Fibroblast of lung (primary cell): ENCODE data around the gene PDCL3.

Experiments
- CTCF ChIP-seq, 2 donors: IDR thresholded peaks in 1 of 2; conservative IDR thresholded peaks in 1 of 2; 1 replicate in 1 of 2; 2 replicates in 1 of 2; pipeline ENCODE4 v1.5.1; 2011 to 2012; ENCODE audit warnings: low read length in 2 of 2, control low read depth in 1 of 2, inconsistent platforms in 1 of 2, low read depth in 1 of 2, mild to moderate bottlenecking in 1 of 2
- EZH2 ChIP-seq: IDR thresholded peaks from 2 replicates; pipeline ENCODE4 v1.5.1; 2012; ENCODE audit warnings: low read length, control low read depth, mild to moderate bottlenecking; ENCODE audit errors: missing control alignments

- TF ChIP-seq CTCF (conservative IDR thresholded peaks at IDR 0.05 in 1 of 2, IDR thresholded peaks at IDR 0.05 in 1 of 2; ENCODE audit: low read depth in 1 of 2, low read length in 2 of 2) (no peak), EZH2 (no peak)
Observed at GRCh38 chr2:100571668-100572067, 8.9 kb downstream of the PDCL3 start.
